IMR-90 (cell line): ENCODE results near the gene VARS2.

Experiments used
- BHLHE40 ChIP-seq: fragments of 150-350 bp; IDR thresholded peaks from 2 replicates; pipeline ENCODE4 v1.6.1; 2016; ENCODE audit warnings: mild to moderate bottlenecking, low read depth, low read length
- CEBPB ChIP-seq: IDR thresholded peaks from 2 replicates; pipeline ENCODE4 v1.6.1; 2012; ENCODE audit warnings: low read depth, low read length, improper control_type of control experiment
- CHD1 ChIP-seq: IDR thresholded peaks from 2 replicates; pipeline ENCODE4 v1.6.1; 2012; ENCODE audit warnings: low read depth, low read length, improper control_type of control experiment
- CTCF ChIP-seq: conservative IDR thresholded peaks from 2 replicates; pipeline ENCODE4 v1.5.1; 2012; ENCODE audit warnings: mild to moderate bottlenecking, low read depth, low read length, improper control_type of control experiment
- MXI1 ChIP-seq: IDR thresholded peaks from 2 replicates; pipeline ENCODE4 v1.6.1; 2012; ENCODE audit warnings: low read depth, mild to moderate bottlenecking, low read length, moderate library complexity, borderline replicate concordance
- NFE2L2 ChIP-seq: fragments of 150-350 bp; IDR thresholded peaks from 2 replicates; pipeline ENCODE4 v1.6.1; 2016; ENCODE audit warnings: low read depth, mild to moderate bottlenecking, low read length
- POLR2A ChIP-seq: IDR thresholded peaks from 2 replicates; pipeline ENCODE4 v1.6.1; 2012; ENCODE audit warnings: mild to moderate bottlenecking, low read depth, low read length
- RAD21 ChIP-seq: IDR thresholded peaks from 2 replicates; pipeline ENCODE4 v1.6.1; 2012; ENCODE audit warnings: low read length, improper control_type of control experiment
- RCOR1 ChIP-seq: IDR thresholded peaks from 2 replicates; pipeline ENCODE4 v1.6.1; 2012; ENCODE audit warnings: mild to moderate bottlenecking, low read length, improper control_type of control experiment; ENCODE audit not compliant: insufficient replicate concordance
- RFX5 ChIP-seq: IDR thresholded peaks from 2 replicates; pipeline ENCODE4 v1.8.0; 2012; ENCODE audit warnings: low read depth, mild to moderate bottlenecking, low read length, moderate library complexity
- SMC3 ChIP-seq: fragments of 150-350 bp; IDR thresholded peaks from 2 replicates; pipeline ENCODE4 v1.6.1; 2016; ENCODE audit warnings: low read depth, mild to moderate bottlenecking, antibody characterized with exemption, low read length, moderate library complexity
- TF ChIP-seq, protein P1 (sequence below): fragments of 150-350 bp; IDR thresholded peaks from 2 replicates; pipeline ENCODE4 v1.6.1; 2017; ENCODE audit warnings: mild to moderate bottlenecking, antibody characterized with exemption, low read length, low read depth

DNA sequence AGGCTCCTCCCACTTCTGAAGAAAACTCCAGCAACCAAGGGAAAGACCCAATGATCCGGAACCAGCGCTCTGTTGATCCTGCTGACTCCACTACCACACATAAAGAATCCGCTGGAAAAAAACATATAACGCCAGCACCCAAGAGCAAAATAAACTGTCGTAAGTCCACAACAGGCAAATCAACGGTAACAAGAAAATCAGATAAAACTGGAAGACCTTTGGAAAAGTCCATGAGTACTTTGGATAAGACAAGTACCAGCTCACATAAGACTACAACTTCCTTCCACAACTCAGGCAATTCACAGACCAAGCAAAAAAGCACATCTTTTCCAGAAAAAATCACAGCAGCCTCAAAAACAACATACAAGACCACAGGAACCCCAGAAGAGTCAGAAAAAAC lies 34.8 kb downstream of the VARS2 start:
- TF ChIP-seq CTCF (no peak), POLR2A (no peak), SMC3 (no peak), CHD1 (no peak), NFE2L2 (no peak), CEBPB (no peak), MXI1 (no peak), RFX5 (no peak), RAD21 (no peak), RCOR1 (no peak), BHLHE40 (no peak)
- TF ChIP-seq, protein P1, sequence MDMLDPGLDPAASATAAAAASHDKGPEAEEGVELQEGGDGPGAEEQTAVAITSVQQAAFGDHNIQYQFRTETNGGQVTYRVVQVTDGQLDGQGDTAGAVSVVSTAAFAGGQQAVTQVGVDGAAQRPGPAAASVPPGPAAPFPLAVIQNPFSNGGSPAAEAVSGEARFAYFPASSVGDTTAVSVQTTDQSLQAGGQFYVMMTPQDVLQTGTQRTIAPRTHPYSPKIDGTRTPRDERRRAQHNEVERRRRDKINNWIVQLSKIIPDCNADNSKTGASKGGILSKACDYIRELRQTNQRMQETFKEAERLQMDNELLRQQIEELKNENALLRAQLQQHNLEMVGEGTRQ: no peak
